HG03571 (cell line): Measurements from ENCODE around the gene MORN3.

ENCODE experiments used
- ATAC-seq: cut with Tn5 transposase; IDR thresholded peaks from one replicate; pipeline ENCODE4 v1.9.1; 2021; ENCODE audit not compliant: unreplicated experiment

The MORN3 gene

GRCh38 chr12:121610239-121611149 is 59.0 kb downstream of the MORN3 start:
- ATAC-seq = no peak

DNA sequence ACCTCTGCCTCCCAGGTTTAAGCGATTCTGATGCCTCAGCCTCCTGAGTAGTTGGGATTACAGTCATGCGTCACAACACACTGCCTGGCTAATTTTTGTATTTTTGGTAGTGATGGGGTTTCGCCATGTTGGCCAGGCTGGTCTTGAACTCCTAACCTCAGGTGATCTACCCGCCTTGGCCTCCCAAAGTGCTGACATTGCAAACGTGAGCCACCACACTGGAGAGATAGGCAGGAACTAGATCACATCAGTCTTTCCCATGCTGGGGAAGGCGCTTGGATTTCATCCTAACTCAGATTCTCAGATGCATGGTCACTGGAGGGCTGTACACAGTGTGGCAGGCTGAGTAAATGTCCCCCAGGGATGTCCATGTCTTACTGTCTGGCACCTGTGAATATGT is 61.2 kb downstream of the MORN3 start:
- ATAC-seq = no peak

- ATAC-seq = no peak
These were observed 65.9 kb downstream of the MORN3 start for GRCh38 chr12:121603581-121603980.

GRCh38 chr12:121602766-121603165 is 66.7 kb downstream of the MORN3 start:
- no peak for ATAC-seq

DNA sequence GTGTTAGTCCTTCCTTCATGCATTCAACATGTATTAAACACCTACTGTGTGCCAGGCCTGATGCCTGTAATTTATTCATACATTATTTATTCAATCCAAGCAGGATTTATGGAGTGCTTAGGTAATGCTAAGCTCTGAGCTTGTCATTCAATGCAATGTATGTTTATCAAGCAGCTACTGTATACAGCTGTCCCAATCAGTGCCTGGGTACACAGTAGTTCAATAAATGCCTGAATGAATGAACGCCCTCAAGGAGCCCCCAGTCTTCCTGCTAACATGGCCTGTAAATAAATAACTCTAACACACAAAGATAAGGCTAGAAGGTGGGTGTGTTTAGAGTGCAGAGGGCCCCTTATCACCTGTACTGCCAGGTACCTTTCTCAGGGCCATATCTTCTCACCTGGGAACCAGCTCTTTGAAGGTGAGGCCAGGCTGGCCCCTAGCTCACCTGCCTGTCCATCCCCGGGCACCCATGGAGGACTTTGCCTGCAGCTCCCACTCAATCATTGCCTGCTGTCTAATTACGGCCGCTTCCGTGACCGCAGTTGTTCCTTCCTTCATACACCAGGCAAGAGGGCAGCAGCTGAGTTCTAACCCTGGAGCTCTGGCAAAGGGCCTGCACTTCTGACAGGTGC is 68.6 kb downstream of the MORN3 start:
- no peak for ATAC-seq
